Adrenal gland (tissue), 12 donors: ENCODE measurements around the gene RYR1. TPM values are rescaled to one million over a fixed set of nuclear protein-coding genes. Genes with fewer than 3 reads are reported as not detected.

Source experiments
- DNase-seq, 7 donors: peaks; one replicate each; pipeline ENCODE4 v3.0.0-alpha.2; 2019 to 2020
- H3K27ac ChIP-seq, 5 donors: fragments of 200-600 bp; sonication (generic) in 4 of 5; 1 replicate in 3 of 5; 2 replicates in 2 of 5; pipeline versions ENCODE4 v1.5.1 to v1.8.0; 2016 to 2020; ENCODE audit warnings: mild to moderate bottlenecking in 1 of 5
- H3K27me3 ChIP-seq: fragments of 200-600 bp; 2 replicates; pipeline ENCODE4 v1.8.0; 2021
- H3K36me3 ChIP-seq, 2 donors: fragments of 200-600 bp; replicated peaks in 1 of 2; 1 replicate in 1 of 2; 2 replicates in 1 of 2; pipeline versions ENCODE4 v1.5.1 to v1.8.0; 2018 to 2022
- H3K4me1 ChIP-seq, 2 donors: fragments of 200-600 bp; replicated peaks in 1 of 2; 1 replicate in 1 of 2; 2 replicates in 1 of 2; pipeline versions ENCODE4 v1.5.1 to v1.8.0; 2018 to 2021
- H3K4me3 ChIP-seq, 4 donors: fragments of 200-600 bp; sonication (generic) in 3 of 4; one replicate each; pipeline ENCODE4 v1.5.1; 2016 to 2018
- H3K9me3 ChIP-seq, 3 donors: fragments of 200-600 bp; sonication (generic) in 1 of 3; replicated peaks in 1 of 3; 1 replicate in 2 of 3; 2 replicates in 1 of 3; pipeline versions ENCODE4 v1.5.1 to v1.8.0; 2016 to 2021
- POLR2A ChIP-seq, 2 donors: fragments of 450-650 bp; IDR thresholded peaks; one replicate each; pipeline ENCODE4 v1.6.1; 2017; ENCODE audit warnings: antibody characterized with exemption in 2 of 2, mild to moderate bottlenecking in 2 of 2, moderate library complexity in 1 of 2
- whole genome bisulfite sequencing, 4 donors: extraction: QIAGEN DNeasy Blood & Tissue Kit in 2 of 4; methylation state at CpG; one replicate each; pipeline versions ENCODE4 v1.1.5 to v1.1.7; 2013 to 2017; 5-methylcytosine and 5-hydroxymethylcytosine counted together
- intact Hi-C, 2 donors: fragments of 100-400 bp; cut with DNase I; formaldehyde crosslinking; loops; one replicate each; pipeline versions ENCODE4 v1.14.1 to v1.15.0; 2022 to 2023
- polyA plus RNA-seq, 3 donors: library from polyadenylated mRNA; stranded (reverse); fragments of 200-250 nt in 2 of 3; fragments of 350-450 nt in 1 of 3; fragmentation: Illumina TruSeq in 1 of 3; extraction: RNeasy Lipid Tissue Mini Kit (QIAGEN cat#74804) in 1 of 3; gene quantifications; one replicate each; pipeline ENCODE4 v1.2.3, GENCODE V29; 2013 to 2014
- total RNA-seq, 9 donors: library from RNA; depleted of rRNA in 4 of 9; stranded (reverse); fragments of >200 nt in 4 of 9; fragments of 120-200 nt in 1 of 9; fragmentation: NEBNext Ultra II Directional in 1 of 9; extraction: Animal tissue kit (Norgen Biotek cat#: 25700) in 1 of 9; gene quantifications; one replicate each; pipeline versions ENCODE4 v1.1.0 to v1.2.4, GENCODE V29; 2013 to 2023
- TF ChIP-seq, protein P1 (sequence below), 6 experiments: fragments of 450-650 bp in 4 of 6; fragments of 200-600 bp in 2 of 6; sonication (generic) in 1 of 6; IDR thresholded peaks; 1 replicate in 5 of 6; 2 replicates in 1 of 6; pipeline versions ENCODE4 v1.5.1 to v1.8.0; 2016 to 2021; ENCODE audit warnings: antibody characterized with exemption in 6 of 6, mild to moderate bottlenecking in 2 of 6, moderate library complexity in 1 of 6
- donor health status: healthy with polysubstance abuse.
- donor health status: Bipolar disorder and iron deficiency.
- donor health status: DM: yes; HTN: yes; CAD: no.
- donor health status: DM: no; HTN: no; CAD: no.
- donor health status: DM: no; HTN: no; CAD: no.
- donor health status: DM: yes; HTN: yes; CAD: no.

Gene RYR1
- total and polyA plus RNA-seq, 12 donors: 0.90 to 10.0 (median 3.2) TPM

DNA sequence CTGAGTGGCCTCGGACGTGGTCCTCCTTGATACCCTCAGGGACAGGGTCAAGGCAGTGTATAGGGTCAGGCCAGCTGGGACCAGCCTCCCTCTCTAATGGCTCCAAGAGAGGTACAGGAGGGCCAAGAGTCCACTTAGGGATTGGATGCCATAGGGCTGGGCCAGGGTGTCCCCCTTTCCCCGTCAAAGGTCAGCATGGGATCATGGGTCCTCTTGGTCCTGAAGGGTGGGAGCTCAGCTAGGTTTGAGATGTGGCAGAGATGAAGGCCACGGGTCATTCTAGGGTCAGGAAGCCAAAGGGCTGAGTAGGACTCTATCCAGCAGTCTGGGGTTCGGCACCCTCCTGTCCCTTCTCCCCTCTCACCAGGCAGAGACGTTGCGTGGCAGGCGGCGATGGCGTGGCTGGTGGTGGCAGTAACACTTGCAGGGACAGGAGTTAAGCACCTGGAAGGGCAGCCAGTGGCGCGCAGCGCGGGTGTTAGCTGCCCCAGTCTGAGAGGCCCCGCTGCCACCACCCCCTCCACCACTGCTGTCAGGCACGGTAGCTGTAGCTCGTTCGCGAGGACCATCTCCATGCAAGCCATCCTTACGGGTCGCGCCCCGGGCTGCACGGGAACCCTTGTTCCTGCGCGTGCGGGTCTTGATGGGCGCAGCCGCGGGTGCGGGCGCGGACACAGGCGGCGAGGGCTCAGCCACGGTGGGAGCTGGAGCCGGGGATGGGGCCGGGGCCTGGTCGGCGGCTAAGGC, 48.3 kb upstream of the RYR1 start:
- Histone ChIP-seq H3K36me3 (peaks cover 0 to 36% of the 10 kb centered on the region in 2 donors), H3K27ac (no peak overlapping the region), H3K9me3 (no peaks in the 10 kb centered on the region), H3K27me3 (no peaks in the 10 kb centered on the region), H3K4me3 (no peak overlapping the region), H3K4me1 (peaks cover 14 to 29% of the 10 kb centered on the region in 2 donors)
- intact Hi-C loops: no loop called here
- WGBS, 4 donors: 81 to 86% (median 84%) methylated on average over 28 to 40 of the region's 40 CpGs
- no peak for DNase-seq
- TF ChIP-seq, protein P1, sequence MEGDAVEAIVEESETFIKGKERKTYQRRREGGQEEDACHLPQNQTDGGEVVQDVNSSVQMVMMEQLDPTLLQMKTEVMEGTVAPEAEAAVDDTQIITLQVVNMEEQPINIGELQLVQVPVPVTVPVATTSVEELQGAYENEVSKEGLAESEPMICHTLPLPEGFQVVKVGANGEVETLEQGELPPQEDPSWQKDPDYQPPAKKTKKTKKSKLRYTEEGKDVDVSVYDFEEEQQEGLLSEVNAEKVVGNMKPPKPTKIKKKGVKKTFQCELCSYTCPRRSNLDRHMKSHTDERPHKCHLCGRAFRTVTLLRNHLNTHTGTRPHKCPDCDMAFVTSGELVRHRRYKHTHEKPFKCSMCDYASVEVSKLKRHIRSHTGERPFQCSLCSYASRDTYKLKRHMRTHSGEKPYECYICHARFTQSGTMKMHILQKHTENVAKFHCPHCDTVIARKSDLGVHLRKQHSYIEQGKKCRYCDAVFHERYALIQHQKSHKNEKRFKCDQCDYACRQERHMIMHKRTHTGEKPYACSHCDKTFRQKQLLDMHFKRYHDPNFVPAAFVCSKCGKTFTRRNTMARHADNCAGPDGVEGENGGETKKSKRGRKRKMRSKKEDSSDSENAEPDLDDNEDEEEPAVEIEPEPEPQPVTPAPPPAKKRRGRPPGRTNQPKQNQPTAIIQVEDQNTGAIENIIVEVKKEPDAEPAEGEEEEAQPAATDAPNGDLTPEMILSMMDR (IDR thresholded peaks at IDR 0.05): no peak
- TF ChIP-seq POLR2A (IDR thresholded peaks at IDR 0.05): no peak

DNA sequence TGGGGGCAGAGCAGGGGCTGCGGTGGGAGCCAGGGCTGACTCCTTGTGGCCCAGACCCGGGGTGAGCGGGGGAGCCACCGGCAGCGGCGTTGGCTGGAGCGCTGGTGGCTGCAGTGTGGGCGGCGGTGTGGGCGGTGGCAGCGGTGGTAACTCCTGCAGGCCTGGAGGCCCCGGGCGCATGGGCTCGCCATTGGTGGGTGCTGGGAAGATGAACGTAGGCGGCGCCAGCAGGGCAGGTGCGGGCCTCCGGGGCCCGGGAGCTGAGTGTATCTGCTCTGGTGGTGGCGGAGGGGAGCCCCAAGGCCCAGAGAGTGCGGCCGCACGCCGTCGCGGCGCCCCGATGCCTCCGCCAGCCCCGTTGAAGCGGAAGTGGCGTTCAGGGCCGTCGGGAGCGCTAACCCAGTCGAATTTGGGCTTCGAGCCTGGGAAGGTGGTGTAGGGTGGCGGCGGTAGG, 47.7 kb upstream of the RYR1 start:
- WGBS, 4 donors: 62 to 81% (median 66%) methylated on average over 15 to 40 of the region's 40 CpGs
- H3K4me3 ChIP-seq: no peak overlapping the region
- intact Hi-C loops: no loop called here
- H3K9me3 ChIP-seq: no peaks in the 10 kb centered on the region
- DNase-seq: no peak
- H3K27me3 ChIP-seq: no peaks in the 10 kb centered on the region
- peaks cover 0 to 32% of the 10 kb centered on the region in 2 donors for H3K36me3 ChIP-seq
- peaks cover 14 to 29% of the 10 kb centered on the region in 2 donors for H3K4me1 ChIP-seq
- H3K27ac ChIP-seq: no peak overlapping the region
- TF ChIP-seq, protein P1 (IDR thresholded peaks at IDR 0.05): no peak
- TF ChIP-seq POLR2A (IDR thresholded peaks at IDR 0.05): no peak

DNA sequence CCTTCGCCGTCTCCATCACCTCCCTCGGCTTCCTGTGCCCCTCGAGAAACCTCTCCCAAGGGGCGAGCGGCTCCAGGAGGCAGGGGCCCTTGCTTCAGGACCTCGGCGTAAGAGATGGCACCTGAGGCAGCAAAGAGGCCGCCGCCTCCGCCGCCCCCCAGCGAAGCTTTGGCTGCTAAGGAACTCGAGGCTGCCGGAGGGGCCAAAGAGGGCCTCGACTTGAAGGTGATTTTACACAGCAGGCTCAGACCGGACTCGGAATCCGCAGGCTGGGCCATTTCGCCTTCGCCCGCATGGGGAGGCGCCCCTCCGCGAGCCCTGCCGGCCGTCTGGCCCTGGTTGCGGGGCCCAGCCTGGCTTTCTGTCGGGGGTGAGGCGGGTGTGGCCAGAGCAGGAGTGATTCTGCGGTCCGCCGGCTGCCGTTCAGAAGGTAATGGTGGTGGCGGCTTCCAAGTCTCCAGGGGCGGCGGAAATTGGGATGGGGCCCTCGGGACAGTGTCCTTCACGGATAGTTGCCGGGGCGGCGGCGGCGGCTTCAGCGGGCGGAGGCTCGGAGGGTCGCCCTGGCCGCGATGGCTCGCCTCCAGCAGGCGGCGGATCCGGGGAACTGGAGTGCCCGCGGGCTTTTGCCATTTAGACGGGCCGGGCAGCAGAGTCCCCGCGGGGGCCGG, 47.1 kb upstream of the RYR1 start:
- TF ChIP-seq, protein P1 (IDR thresholded peaks at IDR 0.05): no peak
- no peak for TF ChIP-seq POLR2A (IDR thresholded peaks at IDR 0.05)
- Histone ChIP-seq H3K27me3 (no peaks in the 10 kb centered on the region), H3K4me1 (peaks cover 14 to 29% of the 10 kb centered on the region in 2 donors), H3K36me3 (peaks cover 0 to 26% of the 10 kb centered on the region in 2 donors), H3K4me3 (no peak overlapping the region), H3K27ac (no peak overlapping the region), H3K9me3 (no peaks in the 10 kb centered on the region)
- WGBS, 4 donors: 49 to 76% (median 56%) methylated on average over 18 to 61 of the region's 61 CpGs
- no peak for DNase-seq
- intact Hi-C loops: no loop called here

DNA sequence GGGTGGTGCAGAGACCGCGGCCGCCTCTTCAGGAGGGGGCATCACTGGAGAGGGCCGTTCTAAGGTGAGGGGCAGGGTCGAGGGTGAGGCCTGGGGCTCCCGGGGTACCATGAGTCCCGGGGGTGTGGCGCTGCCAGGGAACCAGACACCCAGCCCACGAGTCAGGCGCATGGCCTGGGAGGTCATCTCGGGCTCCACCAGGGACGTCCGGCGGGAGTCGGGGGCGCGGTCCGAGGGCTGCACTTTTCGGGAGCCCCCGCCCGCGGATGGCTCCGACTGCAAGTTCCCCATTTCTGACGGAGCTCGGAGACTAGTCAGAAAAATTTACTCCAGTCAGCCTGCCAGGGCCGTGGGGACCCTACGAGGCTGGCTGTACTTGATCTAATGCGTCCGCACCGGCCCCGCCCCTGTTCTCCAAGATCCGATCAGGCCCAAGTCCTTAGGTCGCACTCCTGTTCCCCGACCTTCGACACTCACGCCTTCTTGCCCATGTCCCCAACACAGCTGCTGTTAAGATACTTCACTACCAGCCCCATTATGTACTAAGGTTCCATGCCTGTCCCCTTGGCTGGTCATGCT, 46.4 kb upstream of the RYR1 start:
- no peaks in the 10 kb centered on the region for H3K27me3 ChIP-seq
- TF ChIP-seq, protein P1 (IDR thresholded peaks at IDR 0.05): no peak
- TF ChIP-seq POLR2A (IDR thresholded peaks at IDR 0.05): no peak
- peaks cover 0 to 20% of the 10 kb centered on the region in 2 donors for H3K36me3 ChIP-seq
- H3K9me3 ChIP-seq: no peaks in the 10 kb centered on the region
- WGBS, 4 donors: 7 to 12% (median 9%) methylated on average over 4 to 36 of the region's 36 CpGs
- peaks cover 14 to 29% of the 10 kb centered on the region in 2 donors for H3K4me1 ChIP-seq
- peak overlapping the region in 1 of 4 donors; percentile 58 for H3K4me3 ChIP-seq
- intact Hi-C loops: no loop called here
- DNase-seq: peak in 1 of 7 donors; percentile 20
- H3K27ac ChIP-seq: peak overlapping the region in 2 of 5 donors; percentile 62 to 81
